Measurements from ENCODE around the gene DNAJB2. TPM values are rescaled to one million over a fixed set of nuclear protein-coding genes. Genes with fewer than 3 reads are reported as not detected.
A peak's percentile ranks its signal among the peaks of the same experiment; 100 is the strongest.

Gene DNAJB2
- polyA plus RNA-seq (2013, experiment 1 of 4), result 48.7 TPM
- 41.1 TPM for polyA plus RNA-seq (2013, experiment 2 of 4)
- 34.6 TPM for polyA plus RNA-seq (2013, experiment 3 of 4)
- 43.4 TPM for polyA plus RNA-seq (2013, experiment 4 of 4)

GRCh38 chr2:219279151-219279915 is at the start of gene DNAJB2:
Gene DNAJB2 (plus strand): TSS chr2:219279366. CDS start chr2:219279834, 468 bp downstream.
- Histone ChIP-seq H3K27me3 (ENCODE audit: control insufficient read depth, insufficient read depth, low read length, poor library complexity, severe bottlenecking) (no peaks in the 10 kb centered on the region), H3K27ac (ENCODE audit: insufficient read depth, low read depth, low read length, poor library complexity, severe bottlenecking) (peak within 1 kb of the TSS; percentile 79), H3K4me3 (ENCODE audit: insufficient read depth, low read depth, low read length) (peak within 1 kb of the TSS; percentile 51), H3K9me3 (ENCODE audit: control insufficient read depth, low read length) (no peaks in the 10 kb centered on the region), H3K36me3 (ENCODE audit: control insufficient read depth, insufficient read depth, low read length) (peaks cover 4% of the 10 kb centered on the region), H3K4me1 (ENCODE audit: control insufficient read depth, insufficient read depth, low read length) (peaks cover 15% of the 10 kb centered on the region)
- 1% methylated on average over 65 of the region's 65 CpGs for WGBS, 2 experiments

GRCh38 chr2:219230059-219230540 is 49.1 kb upstream of the DNAJB2 start:
- peaks cover 13% of the 10 kb centered on the region for H3K4me1 ChIP-seq (ENCODE audit: control insufficient read depth, insufficient read depth, low read length)
- no peaks in the 10 kb centered on the region for H3K27me3 ChIP-seq (ENCODE audit: control insufficient read depth, insufficient read depth, low read length, poor library complexity, severe bottlenecking)
- H3K27ac ChIP-seq (ENCODE audit: insufficient read depth, low read depth, low read length, poor library complexity, severe bottlenecking), result peak overlapping the region; percentile 83
- H3K4me3 ChIP-seq (ENCODE audit: insufficient read depth, low read depth, low read length), result peak overlapping the region; percentile 71
- peaks cover 21% of the 10 kb centered on the region for H3K36me3 ChIP-seq (ENCODE audit: control insufficient read depth, insufficient read depth, low read length)
- WGBS, 2 experiments, result 1 to 2% methylated on average over 24 of the region's 24 CpGs
- H3K9me3 ChIP-seq (ENCODE audit: control insufficient read depth, low read length), result no peaks in the 10 kb centered on the region

DNA sequence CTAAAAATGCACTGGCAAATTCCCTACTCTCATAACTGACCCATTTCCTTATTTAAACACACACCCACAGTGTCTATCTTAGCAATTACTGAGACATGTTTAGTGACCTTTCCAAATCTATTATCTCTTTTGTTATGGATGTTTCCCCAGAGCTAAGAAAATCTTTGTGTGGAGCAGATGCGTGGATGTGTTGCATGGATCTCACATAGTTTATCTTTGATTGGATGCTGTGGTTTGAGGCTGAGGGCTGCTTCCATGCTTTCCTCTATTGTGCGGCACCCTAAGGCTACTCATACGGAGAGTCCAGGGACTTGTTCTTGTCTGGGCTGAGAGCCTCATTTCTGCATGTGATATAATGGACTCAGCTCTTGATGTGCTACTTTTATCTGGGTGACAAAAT is 44.8 kb upstream of the DNAJB2 start:
- H3K4me1 ChIP-seq (ENCODE audit: control insufficient read depth, insufficient read depth, low read length), result peaks cover 3% of the 10 kb centered on the region
- no peak overlapping the region for H3K4me3 ChIP-seq (ENCODE audit: insufficient read depth, low read depth, low read length)
- H3K27me3 ChIP-seq (ENCODE audit: control insufficient read depth, insufficient read depth, low read length, poor library complexity, severe bottlenecking), result no peaks in the 10 kb centered on the region
- H3K9me3 ChIP-seq (ENCODE audit: control insufficient read depth, low read length), result no peaks in the 10 kb centered on the region
- H3K36me3 ChIP-seq (ENCODE audit: control insufficient read depth, insufficient read depth, low read length), result peaks cover 35% of the 10 kb centered on the region
- WGBS, 2 experiments, result 95 to 96% methylated on average over 3 of the region's 3 CpGs
- no peak overlapping the region for H3K27ac ChIP-seq (ENCODE audit: insufficient read depth, low read depth, low read length, poor library complexity, severe bottlenecking)

DNA sequence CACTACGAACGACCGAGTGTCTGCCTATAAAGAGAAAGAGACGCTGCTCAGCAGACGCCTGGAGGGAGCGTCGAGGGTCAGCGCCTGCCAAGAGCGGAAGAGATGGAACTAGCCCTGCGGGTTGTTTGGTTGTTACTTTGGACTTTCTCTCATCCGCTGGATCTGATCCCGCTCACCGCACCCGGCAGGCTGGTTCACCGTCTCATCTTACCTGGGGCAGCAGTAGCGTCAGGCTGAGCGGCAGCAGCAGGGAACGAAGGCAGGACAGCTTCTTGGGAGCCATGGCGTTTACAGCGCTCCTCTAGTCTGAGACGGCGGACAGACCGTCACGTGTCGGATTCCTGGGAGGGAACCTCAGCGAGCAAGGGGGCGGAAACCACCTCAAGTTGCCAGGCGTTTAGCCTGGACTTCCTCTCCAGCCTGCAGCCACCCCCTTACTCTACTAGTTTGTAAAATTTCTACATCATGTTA is 35.8 kb upstream of the DNAJB2 start:
- WGBS, 2 experiments, result 91% methylated on average over 28 of the region's 28 CpGs
- Histone ChIP-seq H3K4me1 (ENCODE audit: control insufficient read depth, insufficient read depth, low read length) (peaks cover 9% of the 10 kb centered on the region), H3K4me3 (ENCODE audit: insufficient read depth, low read depth, low read length) (no peak overlapping the region)

GRCh38 chr2:219244789-219245147 is 34.4 kb upstream of the DNAJB2 start:
- 54% methylated on average over 6 of the region's 6 CpGs for WGBS, 2 experiments
- peaks cover 9% of the 10 kb centered on the region for H3K4me1 ChIP-seq (ENCODE audit: control insufficient read depth, insufficient read depth, low read length)
- peaks cover 5% of the 10 kb centered on the region for H3K36me3 ChIP-seq (ENCODE audit: control insufficient read depth, insufficient read depth, low read length)
- H3K27me3 ChIP-seq (ENCODE audit: control insufficient read depth, insufficient read depth, low read length, poor library complexity, severe bottlenecking), result no peaks in the 10 kb centered on the region
- no peaks in the 10 kb centered on the region for H3K9me3 ChIP-seq (ENCODE audit: control insufficient read depth, low read length)
- H3K27ac ChIP-seq (ENCODE audit: insufficient read depth, low read depth, low read length, poor library complexity, severe bottlenecking), result peak overlapping the region; percentile 98
- peak overlapping the region; percentile 95 for H3K4me3 ChIP-seq (ENCODE audit: insufficient read depth, low read depth, low read length)

More for the DNA sequence above, 35.8 kb upstream of the DNAJB2 start:
- Histone ChIP-seq H3K9me3 (ENCODE audit: control insufficient read depth, low read length) (no peaks in the 10 kb centered on the region), H3K27me3 (ENCODE audit: control insufficient read depth, insufficient read depth, low read length, poor library complexity, severe bottlenecking) (no peaks in the 10 kb centered on the region), H3K27ac (ENCODE audit: insufficient read depth, low read depth, low read length, poor library complexity, severe bottlenecking) (no peak overlapping the region), H3K36me3 (ENCODE audit: control insufficient read depth, insufficient read depth, low read length) (peaks cover 5% of the 10 kb centered on the region)

- peaks cover 5% of the 10 kb centered on the region for H3K36me3 ChIP-seq (ENCODE audit: control insufficient read depth, insufficient read depth, low read length)
- H3K27me3 ChIP-seq (ENCODE audit: control insufficient read depth, insufficient read depth, low read length, poor library complexity, severe bottlenecking), result no peaks in the 10 kb centered on the region
- 1 to 2% methylated on average over 46 of the region's 46 CpGs for WGBS, 2 experiments
- H3K9me3 ChIP-seq (ENCODE audit: control insufficient read depth, low read length), result no peaks in the 10 kb centered on the region
- peaks cover 9% of the 10 kb centered on the region for H3K4me1 ChIP-seq (ENCODE audit: control insufficient read depth, insufficient read depth, low read length)
- H3K27ac ChIP-seq (ENCODE audit: insufficient read depth, low read depth, low read length, poor library complexity, severe bottlenecking), result peak within 1 kb of the TSS; percentile 98
- peak within 1 kb of the TSS; percentile 95 for H3K4me3 ChIP-seq (ENCODE audit: insufficient read depth, low read depth, low read length)
These were observed 33.8 kb upstream of the DNAJB2 start, which contains the start of the genes GLB1L and STK16 for GRCh38 chr2:219245148-219245898. Gene GLB1L (minus strand): TSS chr2:219245444. CDS start chr2:219243573, 1,871 bp downstream. Gene STK16 (plus strand): TSS chr2:219245479. CDS start chr2:219246000, 521 bp downstream.

DNA sequence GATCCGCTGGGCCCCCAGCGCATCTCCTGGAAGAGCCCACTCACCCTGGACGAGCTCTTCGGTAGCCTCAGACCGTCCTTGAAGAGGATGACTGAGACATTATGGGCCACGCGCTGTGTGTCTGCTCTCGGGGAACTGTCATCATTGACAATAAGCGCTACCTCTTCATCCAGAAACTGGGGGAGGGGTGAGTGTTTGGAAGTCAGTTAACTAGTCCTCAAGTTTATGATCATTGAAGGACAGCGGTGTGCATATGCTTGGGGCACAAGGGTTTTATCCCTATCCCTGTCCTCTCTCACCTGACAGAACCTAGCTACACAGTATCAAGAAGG is 33.3 kb upstream of the DNAJB2 start:
- Histone ChIP-seq H3K4me1 (ENCODE audit: control insufficient read depth, insufficient read depth, low read length) (peaks cover 9% of the 10 kb centered on the region), H3K27ac (ENCODE audit: insufficient read depth, low read depth, low read length, poor library complexity, severe bottlenecking) (peak overlapping the region; percentile 98)
- WGBS, 2 experiments, result 38 to 41% methylated on average over 10 of the region's 10 CpGs

GRCh38 chr2:219246559-219246958 is 32.6 kb upstream of the DNAJB2 start:
- no peak overlapping the region for H3K4me3 ChIP-seq (ENCODE audit: insufficient read depth, low read depth, low read length)

More for the DNA sequence above, 33.3 kb upstream of the DNAJB2 start:
- Histone ChIP-seq H3K27me3 (ENCODE audit: control insufficient read depth, insufficient read depth, low read length, poor library complexity, severe bottlenecking) (peaks cover under 1% of the 10 kb centered on the region), H3K4me3 (ENCODE audit: insufficient read depth, low read depth, low read length) (peak overlapping the region; percentile 95), H3K36me3 (ENCODE audit: control insufficient read depth, insufficient read depth, low read length) (peaks cover 5% of the 10 kb centered on the region), H3K9me3 (ENCODE audit: control insufficient read depth, low read length) (no peaks in the 10 kb centered on the region)

GRCh38 chr2:219247678-219248642 is 31.2 kb upstream of the DNAJB2 start:
- H3K9me3 ChIP-seq (ENCODE audit: control insufficient read depth, low read length), result no peaks in the 10 kb centered on the region
- 91 to 93% methylated on average over 17 of the region's 17 CpGs for WGBS, 2 experiments
- peaks cover 22% of the 10 kb centered on the region for H3K27me3 ChIP-seq (ENCODE audit: control insufficient read depth, insufficient read depth, low read length, poor library complexity, severe bottlenecking)
- peaks cover 15% of the 10 kb centered on the region for H3K4me1 ChIP-seq (ENCODE audit: control insufficient read depth, insufficient read depth, low read length)
- no peak overlapping the region for H3K4me3 ChIP-seq (ENCODE audit: insufficient read depth, low read depth, low read length)
- H3K36me3 ChIP-seq (ENCODE audit: control insufficient read depth, insufficient read depth, low read length), result peaks cover 5% of the 10 kb centered on the region
- H3K27ac ChIP-seq (ENCODE audit: insufficient read depth, low read depth, low read length, poor library complexity, severe bottlenecking), result no peak overlapping the region

More at GRCh38 chr2:219246559-219246958, 32.6 kb upstream of the DNAJB2 start:
- peaks cover 5% of the 10 kb centered on the region for H3K36me3 ChIP-seq (ENCODE audit: control insufficient read depth, insufficient read depth, low read length)
- H3K9me3 ChIP-seq (ENCODE audit: control insufficient read depth, low read length), result no peaks in the 10 kb centered on the region
- no peak overlapping the region for H3K27ac ChIP-seq (ENCODE audit: insufficient read depth, low read depth, low read length, poor library complexity, severe bottlenecking)
- peaks cover 8% of the 10 kb centered on the region for H3K27me3 ChIP-seq (ENCODE audit: control insufficient read depth, insufficient read depth, low read length, poor library complexity, severe bottlenecking)
- peaks cover 9% of the 10 kb centered on the region for H3K4me1 ChIP-seq (ENCODE audit: control insufficient read depth, insufficient read depth, low read length)
- 94 to 98% methylated on average over 10 of the region's 10 CpGs for WGBS, 2 experiments

Measured in ectodermal cell (in vitro differentiated cells).